ENCODE data around the gene CNBD2. TPM values are rescaled to one million over a fixed set of nuclear protein-coding genes. Genes with fewer than 3 reads are reported as not detected.

CNBD2 gene
- total and polyA plus RNA-seq, 12 donors = 2.1 to 18.0 (median 3.2) TPM

- Histone ChIP-seq H3K4me1 (peaks cover 0 to 13% (median 0%) of the 10 kb centered on the region in 9 donors), H3K4me3 (no peak overlapping the region), H3K27me3 (no peaks in the 10 kb centered on the region), H3K27ac (no peak overlapping the region), H3K36me3 (no peaks in the 10 kb centered on the region), H3K9me3 (no peaks in the 10 kb centered on the region)
- no peak for ATAC-seq
- DNase-seq = no peak
- intact Hi-C loops (cut with DNase I) = loop anchor here in 1 of 10 donors (10.0 kb wide), 1 partner anchor 453 kb away; no protein-coding TSS in a partner anchor
- WGBS, 2 donors = 59 to 87% methylated on average over 3 of the region's 3 CpGs
- TF ChIP-seq CTCF (IDR thresholded peaks at IDR 0.05) = no peak
Observed at GRCh38 chr20:35981969-35982368, 13.6 kb downstream of the CNBD2 start.

- H3K9me3 ChIP-seq = no peaks in the 10 kb centered on the region
- no peak overlapping the region for H3K4me3 ChIP-seq
- ATAC-seq (no peak), DNase-seq (no peak)
- WGBS, 2 donors = 62 to 75% methylated on average over 6 of the region's 6 CpGs
- H3K27me3 ChIP-seq = no peaks in the 10 kb centered on the region
- intact Hi-C loops (cut with DNase I) = loop anchor here in 1 of 10 donors (10.0 kb wide), 1 partner anchor 450 kb away; no protein-coding TSS in a partner anchor
- no peak for TF ChIP-seq CTCF (IDR thresholded peaks at IDR 0.05)
- H3K36me3 ChIP-seq = no peaks in the 10 kb centered on the region
- H3K27ac ChIP-seq = no peak overlapping the region
- H3K4me1 ChIP-seq = no peaks in the 10 kb centered on the region
Observed at GRCh38 chr20:35984382-35984781, 16.0 kb downstream of the CNBD2 start.

GRCh38 chr20:35985806-35986205 is 17.4 kb downstream of the CNBD2 start:
- no peak overlapping the region for H3K4me3 ChIP-seq
- ATAC-seq (no peak), DNase-seq (no peak)
- H3K27ac ChIP-seq = no peak overlapping the region
- H3K36me3 ChIP-seq = no peaks in the 10 kb centered on the region
- no peaks in the 10 kb centered on the region for H3K27me3 ChIP-seq
- H3K4me1 ChIP-seq = no peaks in the 10 kb centered on the region
- no peak for TF ChIP-seq CTCF (IDR thresholded peaks at IDR 0.05)
- intact Hi-C loops (cut with DNase I) = loop anchor here in 1 of 10 donors (10.0 kb wide), 1 partner anchor 449 kb away; no protein-coding TSS in a partner anchor
- no peaks in the 10 kb centered on the region for H3K9me3 ChIP-seq
- 78 to 90% methylated on average over 2 of the region's 2 CpGs for WGBS, 2 donors

- ATAC-seq = no peak
- no peak for DNase-seq
- TF ChIP-seq CTCF (IDR thresholded peaks at IDR 0.05) = no peak
- intact Hi-C loops (cut with DNase I) = loop anchor here in 1 of 10 donors (10.0 kb wide), 1 partner anchor 446 kb away; no protein-coding TSS in a partner anchor
- peaks cover 0 to 3% (median 0%) of the 10 kb centered on the region in 9 donors for H3K4me1 ChIP-seq
- 79 to 83% methylated on average over 2 of the region's 2 CpGs for WGBS, 2 donors
- H3K36me3 ChIP-seq = no peaks in the 10 kb centered on the region
- no peaks in the 10 kb centered on the region for H3K27me3 ChIP-seq
- no peaks in the 10 kb centered on the region for H3K9me3 ChIP-seq
- no peak overlapping the region for H3K4me3 ChIP-seq
- no peak overlapping the region for H3K27ac ChIP-seq
Observed at GRCh38 chr20:35988910-35989463, 20.6 kb downstream of the CNBD2 start.
